CD4-positive, alpha-beta T cell treated with Interleukin-17A for 1 hour (primary cell): ENCODE measurements around the gene MUC6.

ENCODE experiments used
- DNase-seq: peaks from one replicate; pipeline ENCODE4 v3.0.0-alpha.2; 2020

The MUC6 gene

DNA sequence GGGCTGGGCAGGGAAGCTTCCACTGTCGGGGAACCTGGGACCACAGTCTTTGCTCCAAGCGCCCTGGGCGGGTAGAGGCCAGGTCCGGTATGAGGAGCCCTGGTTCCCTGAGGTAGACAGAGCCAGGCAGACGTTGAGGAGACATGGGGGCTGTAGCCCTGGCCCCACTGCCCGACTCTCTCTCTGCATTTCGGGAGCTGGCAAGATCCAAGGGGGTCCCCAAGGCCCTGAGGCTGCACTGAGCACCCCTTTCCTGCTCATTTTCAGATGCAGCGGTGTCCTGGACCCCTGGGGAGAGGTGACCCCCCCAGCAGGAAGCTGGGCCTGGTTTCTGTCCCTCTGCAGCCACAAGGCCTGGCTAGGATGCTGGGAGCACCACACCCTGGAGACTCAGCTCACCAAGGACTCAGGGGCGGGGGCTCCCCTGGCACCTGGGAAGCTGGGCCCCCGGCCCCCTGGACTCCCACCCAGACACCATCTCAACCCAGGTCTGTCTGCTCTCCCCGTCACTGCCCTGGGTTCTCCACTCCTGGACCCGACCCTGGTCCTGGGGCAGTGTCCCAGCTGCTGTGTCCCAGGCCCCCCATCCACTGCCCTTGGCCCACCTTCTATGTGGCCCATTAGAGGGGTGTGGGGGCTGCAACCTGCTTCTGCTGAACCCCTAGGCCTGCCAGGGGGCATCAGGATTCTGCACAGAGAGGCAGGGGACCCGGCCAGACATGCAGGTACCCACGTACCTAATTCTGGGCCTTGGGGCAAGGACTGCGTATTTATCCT is 15.0 kb upstream of the MUC6 start:
- DNase-seq = no peak

GRCh38 chr11:1050581-1051355 is 14.2 kb upstream of the MUC6 start:
- DNase-seq = peak; percentile 77

DNA sequence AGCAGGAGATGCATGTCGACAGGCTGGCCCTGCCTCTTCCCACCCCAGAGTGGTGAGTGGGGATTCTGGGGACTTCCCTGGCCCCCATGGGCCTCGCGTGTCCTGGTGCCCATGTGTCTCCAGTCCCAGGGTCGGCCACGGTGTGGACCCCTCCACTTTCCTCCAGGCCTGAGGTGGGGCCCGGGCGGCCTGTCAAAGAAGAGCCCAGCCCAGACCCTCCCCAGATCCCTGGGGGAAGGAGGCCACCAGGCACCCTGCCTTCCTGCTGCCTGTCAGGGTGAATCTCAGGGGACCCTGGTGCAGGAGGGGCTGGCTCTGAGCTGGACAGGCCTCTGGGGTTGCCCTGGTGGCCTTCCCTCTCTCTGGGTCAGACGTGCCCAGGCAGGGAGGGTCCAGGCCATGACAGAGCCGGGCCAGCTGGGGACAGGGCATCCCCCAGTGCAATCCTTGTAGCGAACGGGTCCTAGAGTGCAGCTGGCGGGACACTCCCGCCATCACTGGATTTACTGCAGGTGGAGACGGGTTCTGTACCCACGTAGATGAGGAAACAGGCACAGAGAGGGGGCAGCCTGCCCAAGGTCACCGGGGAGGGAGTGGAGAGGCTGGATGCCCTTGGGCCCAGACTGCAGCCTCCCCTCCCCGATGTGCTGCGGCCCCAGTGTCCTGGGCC is 13.5 kb upstream of the MUC6 start:
- no peak for DNase-seq

GRCh38 chr11:1049431-1049891 is 12.9 kb upstream of the MUC6 start:
- DNase-seq = no peak

- DNase-seq = no peak
Observed at GRCh38 chr11:1049071-1049405, 12.5 kb upstream of the MUC6 start.

DNA sequence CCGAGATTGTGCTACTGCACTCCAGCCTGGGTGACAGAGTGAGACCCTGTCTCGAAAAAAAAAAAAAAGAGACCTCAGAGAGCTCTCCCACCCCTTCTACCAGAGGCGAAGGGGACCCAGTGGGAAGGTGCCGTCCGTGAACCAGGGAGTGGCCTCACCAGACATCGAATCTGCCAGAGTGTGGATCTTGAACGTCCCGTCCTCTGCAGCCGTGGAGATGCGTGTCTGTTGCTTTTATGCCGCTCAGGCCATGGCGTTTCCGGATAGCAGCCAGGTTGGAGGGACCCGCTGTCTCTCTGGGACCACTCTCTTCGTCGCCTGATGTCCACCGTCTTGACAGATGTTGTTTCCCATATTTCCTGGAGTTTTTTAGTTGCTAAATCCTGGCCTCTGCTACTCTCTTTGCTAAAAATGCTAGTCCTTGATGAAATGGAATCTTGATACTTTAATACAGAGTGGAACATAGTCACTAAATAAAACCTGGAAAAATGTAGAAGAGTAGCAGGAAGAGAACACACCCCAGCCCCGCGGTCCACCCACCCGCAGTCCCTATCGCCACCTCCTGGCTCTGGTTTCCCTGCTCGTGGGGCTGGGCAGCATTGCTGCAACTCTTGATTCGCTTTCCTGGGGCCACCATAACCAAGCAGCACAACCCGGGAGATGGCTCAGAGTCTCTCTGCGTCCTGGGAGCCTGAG is 12.0 kb upstream of the MUC6 start:
- DNase-seq = no peak

DNA sequence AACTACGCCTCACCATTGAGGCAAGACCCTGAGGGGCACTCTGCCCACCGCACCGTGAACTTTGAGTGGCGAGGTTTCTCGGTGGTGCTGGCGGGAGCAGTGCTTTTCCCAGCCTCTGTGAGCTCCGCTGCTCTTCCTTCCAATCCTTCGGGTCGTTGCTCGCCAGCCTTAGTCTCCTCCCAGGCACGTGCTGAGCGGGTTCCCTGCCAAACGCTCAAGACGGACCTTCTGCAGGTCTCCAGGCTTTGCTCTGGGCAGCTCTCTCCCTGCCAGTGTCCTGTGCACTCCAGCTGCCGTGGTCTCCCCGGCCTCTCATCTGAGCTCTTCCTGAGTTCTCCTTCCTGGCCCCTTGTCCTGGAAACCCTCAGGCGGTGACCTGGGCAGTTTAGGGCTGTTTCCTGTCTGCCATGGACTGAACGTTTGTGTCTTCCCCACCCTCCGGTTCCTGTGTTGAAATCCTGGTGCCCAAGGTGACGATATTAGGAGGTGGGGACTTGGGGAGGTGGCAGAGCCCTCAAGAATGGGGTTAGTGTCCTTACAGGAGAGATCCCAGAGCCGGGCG is 11.2 kb upstream of the MUC6 start:
- no peak for DNase-seq

DNA sequence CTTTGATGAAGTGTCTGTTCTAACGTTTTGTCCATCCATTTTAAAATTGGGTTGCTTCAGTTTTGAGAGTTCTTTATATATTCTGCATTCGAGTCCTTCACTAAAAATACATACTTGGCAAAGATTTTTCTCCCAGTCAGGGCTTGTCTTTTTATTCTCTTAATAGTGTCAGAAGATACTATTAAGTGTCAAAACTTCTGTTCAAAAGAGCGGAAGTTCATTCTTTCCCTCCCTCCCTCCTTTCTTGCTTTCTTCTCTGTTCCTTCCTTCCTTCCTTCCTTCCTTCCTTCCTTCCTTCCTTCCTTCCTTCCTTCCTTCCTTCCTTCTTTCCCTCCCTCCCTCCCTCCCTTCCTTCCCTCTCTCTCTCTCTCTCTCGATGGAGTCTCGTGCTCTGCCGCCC is 7.6 kb upstream of the MUC6 start:
- DNase-seq = no peak

DNA sequence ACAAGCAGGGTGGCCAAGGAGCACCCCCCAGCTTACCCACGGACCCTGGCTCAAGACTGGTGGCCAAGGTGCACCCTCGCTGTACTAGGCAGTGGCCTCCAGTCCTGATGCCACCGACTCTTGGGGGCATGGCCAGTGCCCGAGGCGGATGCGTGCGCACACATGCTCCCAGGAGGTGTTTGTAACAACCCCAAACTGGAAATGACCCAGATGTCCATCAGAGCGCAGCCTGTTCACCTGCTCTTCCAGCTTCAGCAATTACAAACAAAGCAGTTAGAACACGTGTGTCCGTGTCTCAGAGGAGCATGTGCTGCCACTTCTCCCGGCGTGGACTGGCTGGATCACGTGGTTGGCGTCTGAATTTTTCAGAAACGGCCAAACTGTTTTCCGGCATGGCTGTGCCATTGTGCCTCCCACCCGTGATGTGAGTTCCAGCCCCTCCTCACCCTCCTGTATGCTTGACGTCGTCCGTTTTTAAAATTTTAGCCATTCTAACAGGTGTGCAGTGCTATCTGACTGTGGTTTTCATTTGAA is 7.1 kb upstream of the MUC6 start:
- no peak for DNase-seq

- no peak for DNase-seq
Observed at GRCh38 chr11:1042626-1043562, 6.4 kb upstream of the MUC6 start.

DNA sequence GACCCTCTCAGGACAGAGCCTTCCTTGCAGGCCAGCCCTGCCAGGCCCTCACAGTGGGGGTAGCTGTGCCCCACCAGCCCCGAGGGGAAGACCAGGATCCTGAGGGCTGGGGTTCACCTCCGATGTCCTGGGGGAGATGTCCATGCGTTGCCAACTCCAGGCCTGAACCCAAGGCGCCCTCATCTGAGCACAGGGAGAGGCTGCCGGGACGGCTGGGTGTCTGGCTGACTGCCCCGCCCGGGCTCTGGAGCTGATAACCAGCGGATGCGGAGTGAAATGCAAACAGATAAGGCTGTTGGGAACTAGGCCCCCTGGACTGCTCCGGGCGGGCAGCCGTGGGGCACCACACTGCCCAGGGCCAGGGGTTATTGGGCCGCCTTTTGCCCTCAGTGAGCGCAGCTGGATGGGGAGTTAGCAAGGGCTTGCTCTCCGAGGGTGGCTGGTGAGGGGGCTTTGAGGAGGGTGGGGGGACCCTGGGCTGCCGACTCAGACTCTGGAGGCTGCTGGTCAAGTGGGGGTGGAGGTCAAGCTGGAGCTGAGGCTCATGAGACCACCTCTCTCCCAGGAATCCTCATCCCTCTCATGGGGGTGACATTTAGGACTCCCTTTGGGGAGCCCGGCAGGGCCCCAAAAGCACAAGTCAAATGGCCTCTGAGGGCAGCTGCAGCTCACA is 5.6 kb upstream of the MUC6 start:
- DNase-seq = no peak

DNA sequence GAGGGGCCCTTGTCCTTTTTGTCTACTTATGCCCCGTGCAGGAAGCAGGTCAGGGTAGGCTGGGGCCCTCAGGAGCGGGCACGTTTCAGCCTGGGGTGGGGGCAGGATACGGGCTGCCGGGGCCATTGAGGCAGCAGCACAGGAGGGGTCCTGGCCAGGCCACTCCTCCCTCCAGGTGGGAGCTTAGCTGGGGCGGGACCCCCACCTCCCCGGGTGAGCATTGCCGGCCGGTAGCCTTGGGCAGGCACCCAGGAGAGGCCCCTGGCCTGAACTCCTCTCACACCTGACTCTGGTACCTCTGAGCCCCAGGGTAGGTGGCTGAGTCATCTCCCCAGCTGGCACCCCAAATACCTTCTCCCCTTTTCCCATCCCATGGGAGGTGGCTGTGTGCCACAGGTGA is 5.0 kb upstream of the MUC6 start:
- DNase-seq = no peak

DNA sequence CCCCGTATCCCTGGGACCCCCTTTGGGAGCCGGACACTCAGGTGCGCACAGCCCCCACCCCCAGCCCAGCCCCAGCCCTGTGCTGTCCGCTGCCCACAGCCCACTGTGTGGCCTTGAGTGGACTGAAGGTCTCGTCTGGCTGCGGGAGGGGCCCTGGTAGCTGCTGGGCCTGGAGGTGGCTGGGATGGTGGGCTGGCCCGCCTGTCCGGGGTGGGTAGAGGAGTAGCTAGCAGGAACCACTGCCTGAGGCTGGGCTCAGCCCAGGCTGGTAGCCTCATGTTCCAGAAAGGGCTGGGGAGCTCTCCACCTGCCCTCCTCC is 4.6 kb upstream of the MUC6 start:
- DNase-seq = no peak

DNA sequence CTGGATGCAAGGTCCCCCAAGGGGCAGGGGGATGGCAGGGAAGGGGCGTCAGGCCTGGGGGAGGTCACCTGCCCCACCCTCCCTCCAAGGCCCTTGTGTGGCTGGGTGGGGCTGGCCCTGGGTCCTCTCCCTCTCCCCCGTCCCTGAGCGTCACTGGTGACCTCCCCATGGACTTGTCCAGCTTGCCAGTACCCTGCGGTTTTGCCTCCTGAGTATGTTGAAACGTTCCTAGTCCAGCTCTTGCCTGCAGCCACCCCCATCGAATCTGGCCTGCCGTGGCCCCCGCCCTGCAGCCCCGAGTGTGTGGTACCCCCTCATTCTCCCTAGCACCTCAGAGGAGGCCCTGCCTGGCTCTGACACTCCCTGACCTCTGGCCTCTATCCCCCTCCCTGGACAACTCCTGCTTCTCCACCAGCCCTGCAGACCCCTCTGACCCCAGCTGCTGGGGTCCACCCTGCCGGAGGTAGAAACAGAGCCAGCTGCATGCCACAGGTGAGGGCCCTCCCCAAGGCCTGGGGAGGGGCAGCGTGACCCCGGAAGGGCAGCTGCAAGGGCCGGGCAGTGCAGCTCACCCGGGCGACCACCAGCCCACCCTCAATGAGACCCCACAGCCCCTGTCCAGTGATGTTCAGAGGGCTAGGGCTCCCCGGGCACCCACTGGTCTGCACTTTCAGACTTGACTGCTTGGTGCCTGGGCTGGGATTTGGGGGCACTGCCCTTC is 4.1 kb upstream of the MUC6 start:
- DNase-seq = no peak

DNA sequence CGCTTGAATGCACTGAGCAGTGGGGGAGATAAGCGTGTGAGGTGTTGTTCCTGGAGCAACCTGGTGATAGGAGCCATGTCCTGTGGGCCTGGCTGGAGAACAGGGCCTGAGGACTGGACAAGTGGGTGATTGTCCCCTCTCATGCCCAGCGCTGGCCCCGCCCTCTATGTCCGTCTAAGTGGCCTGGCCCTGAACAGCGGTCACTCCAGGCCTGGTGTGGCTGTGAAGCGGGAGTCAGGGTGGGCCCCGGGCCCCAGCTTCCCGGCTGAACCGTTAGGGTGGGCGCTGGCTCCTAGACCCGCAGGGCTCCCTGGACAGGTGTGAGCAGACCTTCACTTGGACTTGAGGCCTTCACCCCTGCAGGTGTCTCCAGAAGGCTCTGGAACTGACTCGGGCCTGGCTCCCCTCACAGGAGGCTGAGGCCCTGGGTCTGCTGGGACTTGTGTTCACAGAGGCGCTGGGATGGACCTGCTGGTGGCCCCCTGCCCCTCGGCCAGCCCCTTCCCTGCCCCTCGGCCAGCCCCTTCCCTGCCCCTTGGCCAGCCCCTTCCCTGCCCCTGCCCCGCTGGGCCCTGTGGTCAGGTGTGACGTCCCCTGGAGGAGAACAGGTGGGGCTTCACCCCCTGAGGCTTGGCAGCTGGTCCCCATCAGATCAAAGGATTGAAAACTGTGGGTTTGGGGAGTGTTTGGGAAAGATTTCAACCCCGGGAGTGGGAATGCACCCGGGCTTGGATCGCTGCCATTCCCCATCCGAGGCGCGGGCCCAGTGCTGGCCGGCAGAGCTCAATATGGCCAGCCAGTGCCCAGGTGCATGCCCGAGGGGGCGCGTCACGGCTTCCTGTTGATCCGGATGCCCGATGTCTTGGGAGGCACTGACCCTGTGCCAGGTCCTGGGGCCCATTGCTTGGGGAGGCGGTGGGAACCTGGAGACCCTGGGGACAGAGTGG is 3.2 kb upstream of the MUC6 start:
- no peak for DNase-seq

DNA sequence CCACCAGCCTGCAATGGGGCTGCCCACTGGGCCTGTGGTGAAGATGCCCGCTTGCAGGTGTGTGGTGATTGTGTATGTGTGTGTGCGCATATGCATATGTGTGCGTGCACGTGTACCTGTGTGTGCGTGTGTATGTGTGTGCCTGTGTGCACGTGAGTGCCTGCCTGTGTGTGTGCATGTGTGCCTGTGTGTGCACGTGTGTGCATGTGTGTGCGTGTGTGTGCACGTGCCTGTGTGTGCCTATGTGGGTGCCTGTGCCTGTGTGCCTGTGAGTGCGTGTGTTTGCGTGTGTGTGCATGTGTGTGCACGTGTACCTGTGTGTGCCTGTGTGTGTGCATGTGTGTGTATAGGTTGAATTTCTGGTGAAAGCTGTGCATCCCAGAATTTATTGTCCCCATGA is 2.4 kb upstream of the MUC6 start:
- DNase-seq = no peak

- no peak for DNase-seq
Observed at GRCh38 chr11:1038361-1038760, 1.8 kb upstream of the MUC6 start.

DNA sequence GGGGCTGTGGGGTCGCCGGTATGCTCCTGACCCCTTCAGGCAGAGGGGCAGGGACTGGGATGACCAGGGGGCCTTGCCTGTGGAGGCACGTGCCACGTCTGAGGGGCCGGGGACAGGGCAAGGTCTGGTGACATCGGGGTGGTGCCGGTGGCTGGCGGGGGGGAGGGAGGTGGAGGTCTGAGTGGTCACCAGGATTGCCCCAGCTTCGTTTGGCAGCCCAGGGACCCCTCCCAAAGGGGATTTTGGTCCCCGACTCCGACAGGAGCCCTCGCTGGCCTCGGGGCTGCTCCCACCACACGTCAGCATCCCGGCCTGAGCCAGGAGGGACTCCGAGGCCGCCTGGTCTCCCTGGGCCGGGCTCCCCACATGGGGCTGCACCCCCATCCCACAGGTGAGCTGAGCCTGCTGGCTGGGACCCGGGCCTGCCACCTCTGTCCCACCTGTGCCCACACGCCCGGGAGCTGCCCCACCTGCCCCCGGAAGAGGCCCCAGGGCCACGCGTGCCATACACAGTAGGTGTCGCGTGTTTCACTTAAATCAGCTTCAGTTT is 1.1 kb upstream of the MUC6 start:
- no peak for DNase-seq

GRCh38 chr11:1036931-1037330 is 413 bp upstream of the MUC6 start:
- DNase-seq = no peak
